IMR-90 (cell line): ENCODE measurements around the gene LRFN2. TPM values are rescaled to one million over a fixed set of nuclear protein-coding genes. Genes with fewer than 3 reads are reported as not detected.

Source experiments
- ATAC-seq: fragments of 200-7000 bp; cut with Tn5 transposase; 2 replicates; pipeline ENCODE4 v1.9.1; 2020; ENCODE audit warnings: low read depth, mild to moderate bottlenecking, moderate library complexity
- BruUV-seq: library from RNA; stranded (reverse); fragments of 400-500 nt; replicated peaks from 2 replicates; lab custom pipeline; 2021; lab: Mats Ljungman, UMichigan
- CTCF ChIA-PET: fragments of 300-600 bp; formaldehyde crosslinking; extraction: SDS; loops from one replicate; lab custom pipeline; 2021; ENCODE audit warnings: antibody characterized with exemption; lab: Yijun Ruan, JAX
- POLR2A ChIA-PET: fragments of 300-600 bp; sonication (Branson Sonifier 250); formaldehyde crosslinking; loops from one replicate; lab custom pipeline; 2022; ENCODE audit warnings: antibody characterized with exemption; ENCODE audit not compliant: unreplicated experiment; lab: Charles Lee
- DNase-seq: peaks from one replicate; pipeline ENCODE4 v3.0.0; 2013
- H2AFZ ChIP-seq: replicated peaks from 2 replicates; pipeline ENCODE3; 2013; ENCODE audit warnings: low read length, mild to moderate bottlenecking; ENCODE audit not compliant: poor library complexity
- H2AK5ac ChIP-seq: 2 replicates; pipeline ENCODE4 v1.6.1; 2013; ENCODE audit warnings: low read depth, low read length, inconsistent platforms
- H2AK9ac ChIP-seq: replicated peaks from 2 replicates; pipeline ENCODE3; 2013; ENCODE audit warnings: mild to moderate bottlenecking, low read depth, low read length, moderate library complexity; ENCODE audit not compliant: poor library complexity
- H2BK120ac ChIP-seq: 2 replicates; pipeline ENCODE4 v1.6.1; 2013; ENCODE audit warnings: low read depth, low read length, inconsistent platforms
- H2BK15ac ChIP-seq: 3 replicates; pipeline ENCODE4 v1.6.1; 2013; ENCODE audit warnings: low read depth, low read length, inconsistent platforms
- H2BK20ac ChIP-seq: 2 replicates; pipeline ENCODE4 v1.6.1; 2013; ENCODE audit warnings: low read depth, mild to moderate bottlenecking, inconsistent platforms, low read length, moderate library complexity
- H2BK5ac ChIP-seq: 2 replicates; pipeline ENCODE4 v1.6.1; 2013; ENCODE audit warnings: mild to moderate bottlenecking, low read depth, low read length, inconsistent platforms; ENCODE audit not compliant: poor library complexity, severe bottlenecking
- H3K14ac ChIP-seq: replicated peaks from 2 replicates; pipeline ENCODE4 v1.6.1; 2013; ENCODE audit warnings: low read depth, low read length, inconsistent platforms
- H3K18ac ChIP-seq: 2 replicates; pipeline ENCODE4 v1.6.1; 2013; ENCODE audit warnings: low read depth, low read length, control low read depth
- H3K23ac ChIP-seq: 2 replicates; pipeline ENCODE4 v1.6.1; 2013; ENCODE audit warnings: low read depth, low read length, inconsistent platforms
- H3K27ac ChIP-seq: 2 replicates; pipeline ENCODE4 v1.5.1; 2013; ENCODE audit warnings: mild to moderate bottlenecking, control low read depth, low read length; ENCODE audit not compliant: insufficient read depth
- H3K27me3 ChIP-seq: 2 replicates; pipeline ENCODE4 v1.6.1; 2013; ENCODE audit warnings: low read length; ENCODE audit not compliant: control insufficient read depth, insufficient read depth
- H3K36me3 ChIP-seq: 2 replicates; pipeline ENCODE4 v1.6.1; 2013; ENCODE audit warnings: low read length, mixed read lengths; ENCODE audit not compliant: control insufficient read depth, insufficient read depth
- H3K4ac ChIP-seq: 2 replicates; pipeline ENCODE4 v1.6.1; 2013; ENCODE audit warnings: low read depth, low read length, inconsistent platforms
- H3K4me1 ChIP-seq: 2 replicates; pipeline ENCODE4 v1.6.1; 2013; ENCODE audit warnings: low read length, mixed read lengths; ENCODE audit not compliant: control insufficient read depth, insufficient read depth
- H3K4me2 ChIP-seq: 2 replicates; pipeline ENCODE4 v1.6.1; 2013; ENCODE audit warnings: low read depth, mild to moderate bottlenecking, control low read depth, low read length, moderate library complexity
- H3K4me3 ChIP-seq: 2 replicates; pipeline ENCODE4 v1.5.1; 2013; ENCODE audit warnings: low read depth, mild to moderate bottlenecking, control low read depth, low read length, moderate library complexity; ENCODE audit not compliant: insufficient read depth
- H3K56ac ChIP-seq: 2 replicates; pipeline ENCODE4 v1.6.1; 2013; ENCODE audit warnings: low read length, inconsistent platforms; ENCODE audit not compliant: insufficient read depth; ENCODE audit errors: extremely low read depth
- H3K79me1 ChIP-seq, 2 experiments: 2 replicates each; pipeline ENCODE4 v1.6.1; 2013; ENCODE audit warnings: low read length in 2 of 2, inconsistent platforms in 1 of 2, low read depth in 1 of 2
- H3K9ac ChIP-seq: 2 replicates; pipeline ENCODE4 v1.6.1; 2013; ENCODE audit warnings: low read depth, low read length, control low read depth
- H3K9me1 ChIP-seq: 2 replicates; pipeline ENCODE4 v1.6.1; 2013; ENCODE audit warnings: low read length, inconsistent platforms; ENCODE audit not compliant: insufficient read depth
- H3K9me3 ChIP-seq: 2 replicates; pipeline ENCODE4 v1.6.1; 2013; ENCODE audit warnings: low read length; ENCODE audit not compliant: control insufficient read depth, insufficient read depth
- H4K20me1 ChIP-seq: 2 replicates; pipeline ENCODE4 v1.6.1; 2013; ENCODE audit warnings: low read length, inconsistent platforms; ENCODE audit not compliant: insufficient read depth
- H4K5ac ChIP-seq: 2 replicates; pipeline ENCODE4 v1.6.1; 2013; ENCODE audit warnings: mild to moderate bottlenecking, low read depth, low read length, control low read depth
- H4K8ac ChIP-seq, 2 experiments: 2 replicates each; pipeline ENCODE4 v1.6.1; 2013; ENCODE audit warnings: low read depth in 2 of 2, low read length in 2 of 2, control low read depth in 1 of 2, inconsistent platforms in 1 of 2
- H4K91ac ChIP-seq: 2 replicates; pipeline ENCODE4 v1.6.1; 2013; ENCODE audit warnings: low read depth, low read length, inconsistent platforms; ENCODE audit not compliant: insufficient read depth
- CHD1 ChIP-seq: IDR thresholded peaks from 2 replicates; pipeline ENCODE4 v1.6.1; 2012; ENCODE audit warnings: low read depth, low read length, improper control_type of control experiment
- RAD21 ChIP-seq: IDR thresholded peaks from 2 replicates; pipeline ENCODE4 v1.6.1; 2012; ENCODE audit warnings: low read length, improper control_type of control experiment
- RCOR1 ChIP-seq: IDR thresholded peaks from 2 replicates; pipeline ENCODE4 v1.6.1; 2012; ENCODE audit warnings: mild to moderate bottlenecking, low read length, improper control_type of control experiment; ENCODE audit not compliant: insufficient replicate concordance
- WGBS, 2 experiments: methylation state at CpG; one replicate each; pipeline versions ENCODE4 v1.1.5 to v1.1.7; 2013; ENCODE audit warnings: missing lambda C conversion rate in 2 of 2; ENCODE audit not compliant: insufficient read length in 1 of 2; ENCODE audit errors: extremely low coverage in 2 of 2; 5-methylcytosine and 5-hydroxymethylcytosine counted together
- dilution Hi-C: fragments of 300-500 bp; cut with HindIII; formaldehyde crosslinking; loops from one replicate; pipeline ENCODE4 v1.14.3; 2018; ENCODE audit warnings: low sequenced_read_pairs; ENCODE audit not compliant: unreplicated experiment
- in situ Hi-C: fragments of 300-500 bp; cut with MboI; formaldehyde crosslinking; loops from 3 replicates; pipeline ENCODE4 v1.14.3; 2019; ENCODE audit warnings: low sequenced_read_pairs, inconsistent platforms, mixed read lengths
- intact Hi-C: fragments of 100-400 bp; cut with micrococcal nuclease; formaldehyde crosslinking; loops from 2 replicates; pipeline ENCODE4 v1.10.0; 2022
- polyA plus RNA-seq, 3 experiments: library from polyadenylated mRNA; depleted of rRNA; stranded (reverse); fragments of >200 nt; gene quantifications; 2 replicates each; pipeline ENCODE4 v1.2.3, GENCODE V29; 2012; ENCODE audit warnings: low replicate concordance in 1 of 3
- total RNA-seq: library from RNA; depleted of rRNA; stranded (reverse); fragments of >200 nt; gene quantifications from 2 replicates; pipeline ENCODE4 v1.2.3, GENCODE V29; 2012
- TF ChIP-seq, protein P1 (sequence below): fragments of 150-350 bp; IDR thresholded peaks from 2 replicates; pipeline ENCODE4 v1.6.1; 2017; ENCODE audit warnings: mild to moderate bottlenecking, antibody characterized with exemption, low read length, low read depth

LRFN2 gene
- total and polyA plus RNA-seq, 2 of the 4 experiments (the other 2 are of a cell fraction), result not detected

DNA sequence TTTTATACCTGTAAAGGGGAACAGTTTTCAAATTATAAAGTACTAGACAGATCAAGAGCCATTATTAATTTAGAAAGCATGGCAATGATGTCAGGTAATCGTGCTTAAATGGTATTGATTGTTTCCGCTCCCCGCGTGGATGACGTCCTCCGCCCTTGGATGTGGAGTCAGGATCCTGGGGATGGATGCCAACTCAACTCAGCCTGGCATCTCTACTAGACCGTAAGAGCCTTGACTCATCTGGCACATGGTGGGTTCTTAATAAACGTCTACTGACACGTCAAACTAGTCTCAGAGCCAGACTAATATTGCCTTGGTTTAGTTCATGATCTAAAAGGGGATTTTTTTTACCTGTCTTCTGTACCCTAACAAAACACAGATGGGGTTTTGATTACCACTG lies 80.2 kb downstream of the LRFN2 start:
- H3K36me3 ChIP-seq, result no peaks in the 10 kb centered on the region
- H3K4me3 ChIP-seq, result no peak overlapping the region
- no peak overlapping the region for H2BK15ac ChIP-seq
- no peak overlapping the region for H3K23ac ChIP-seq
- H3K18ac ChIP-seq, result no peak overlapping the region
- no peak overlapping the region for H2BK5ac ChIP-seq
- H4K20me1 ChIP-seq, result no peaks in the 10 kb centered on the region
- H3K27ac ChIP-seq, result no peak overlapping the region
- no peak overlapping the region for H3K56ac ChIP-seq
- no peak for ATAC-seq
- H4K5ac ChIP-seq, result no peak overlapping the region
- no peak overlapping the region for H3K14ac ChIP-seq
- H3K9me1 ChIP-seq, result no peaks in the 10 kb centered on the region
- DNase-seq, result no peak
- ChIA-PET POLR2A (no interaction called here), CTCF (no interaction called here)
- no peak overlapping the region for H2AK5ac ChIP-seq
- H2AK9ac ChIP-seq, result no peak overlapping the region
- H3K9me3 ChIP-seq, result no peaks in the 10 kb centered on the region
- in situ Hi-C loops (no loop called here), dilution Hi-C loops (no loop called here), intact Hi-C loops (no loop called here)
- H3K79me1 ChIP-seq, result no peaks in the 10 kb centered on the region
- no peak overlapping the region for H2AFZ ChIP-seq
- H3K9ac ChIP-seq, result no peak overlapping the region
- no peak overlapping the region for H4K91ac ChIP-seq
- H3K4ac ChIP-seq, result no peak overlapping the region
- TF ChIP-seq, protein P1, sequence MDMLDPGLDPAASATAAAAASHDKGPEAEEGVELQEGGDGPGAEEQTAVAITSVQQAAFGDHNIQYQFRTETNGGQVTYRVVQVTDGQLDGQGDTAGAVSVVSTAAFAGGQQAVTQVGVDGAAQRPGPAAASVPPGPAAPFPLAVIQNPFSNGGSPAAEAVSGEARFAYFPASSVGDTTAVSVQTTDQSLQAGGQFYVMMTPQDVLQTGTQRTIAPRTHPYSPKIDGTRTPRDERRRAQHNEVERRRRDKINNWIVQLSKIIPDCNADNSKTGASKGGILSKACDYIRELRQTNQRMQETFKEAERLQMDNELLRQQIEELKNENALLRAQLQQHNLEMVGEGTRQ, result no peak
- no peak for TF ChIP-seq CHD1
- no peak for TF ChIP-seq RAD21
- TF ChIP-seq RCOR1, result no peak
- WGBS, 2 experiments, result no CpG with 5 or more reads among the region's 9 CpGs
- H4K8ac ChIP-seq, result no peak overlapping the region
- no peaks in the 10 kb centered on the region for H3K4me1 ChIP-seq
- H2BK120ac ChIP-seq, result no peak overlapping the region
- H3K4me2 ChIP-seq, result no peak overlapping the region
- no peak overlapping the region for H2BK20ac ChIP-seq
- no peaks in the 10 kb centered on the region for H3K27me3 ChIP-seq
- BruUV-seq, result no TSS peak
